NCI-H1436 (cell line): Measurements from ENCODE around the gene EFNB2.

ENCODE experiments used
- DNase-seq: peaks from one replicate; lab custom pipeline; 2025; lab: John Stamatoyannopoulos, UW

EFNB2 gene

DNA sequence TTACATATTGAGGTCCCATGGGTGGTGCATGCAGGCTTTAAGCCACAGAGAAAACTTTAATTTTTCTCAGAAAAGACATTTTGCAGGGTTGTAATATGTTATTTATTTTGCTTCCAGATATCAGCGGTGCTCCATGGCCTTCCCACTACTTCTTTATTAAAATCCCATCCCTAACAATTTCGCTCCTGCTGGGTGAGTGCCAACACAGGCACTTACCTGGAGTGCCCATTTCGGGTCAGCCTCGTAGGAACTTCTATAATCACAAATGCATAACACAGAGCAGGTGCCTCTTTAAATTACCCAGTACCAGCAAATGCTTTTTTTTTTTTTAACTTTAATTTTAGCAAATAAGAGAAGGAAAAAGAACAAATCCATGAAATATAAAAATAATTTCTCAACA, 86.4 kb downstream of the EFNB2 start:
- DNase-seq = no peak

GRCh38 chr13:106445996-106446395, 89.5 kb downstream of the EFNB2 start:
- no peak for DNase-seq

GRCh38 chr13:106443607-106444322, 91.7 kb downstream of the EFNB2 start:
- DNase-seq = no peak

DNA sequence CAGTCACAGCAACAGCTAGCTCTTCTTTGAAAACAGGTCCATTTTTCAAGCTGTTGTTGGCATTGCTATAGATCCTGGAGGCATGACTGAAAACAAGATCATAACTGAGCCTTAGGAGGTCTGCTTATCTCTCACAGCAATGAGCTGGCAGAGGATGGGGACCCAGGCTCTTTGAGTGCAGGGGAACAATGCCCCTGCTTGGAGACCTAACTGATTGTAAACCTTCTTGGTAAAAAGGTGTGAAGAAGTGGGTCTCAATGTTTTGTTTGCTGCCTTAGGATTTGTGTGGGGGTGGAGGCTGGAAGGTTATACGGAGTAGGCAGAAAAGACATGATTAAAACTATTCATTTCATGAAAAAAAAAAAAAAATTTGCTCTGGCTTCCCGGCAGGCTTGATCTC, 94.6 kb downstream of the EFNB2 start:
- DNase-seq = no peak
